ENCODE measurements around the gene DAGLA.
"Not testable (repeated sequence)": the region's sequence is repeated elsewhere in the genome, so short reads cannot be mapped to it uniquely, and the experiment has no call there.

DAGLA gene

GRCh38 chr11:61679893-61680621 lies at the start of gene DAGLA:
Gene DAGLA, plus strand, starts transcription at chr11:61680391. Its CDS starts 39,765 bp downstream, at chr11:61720156.
- DNase-seq (ENCODE audit: low read depth), result no peak

DNA sequence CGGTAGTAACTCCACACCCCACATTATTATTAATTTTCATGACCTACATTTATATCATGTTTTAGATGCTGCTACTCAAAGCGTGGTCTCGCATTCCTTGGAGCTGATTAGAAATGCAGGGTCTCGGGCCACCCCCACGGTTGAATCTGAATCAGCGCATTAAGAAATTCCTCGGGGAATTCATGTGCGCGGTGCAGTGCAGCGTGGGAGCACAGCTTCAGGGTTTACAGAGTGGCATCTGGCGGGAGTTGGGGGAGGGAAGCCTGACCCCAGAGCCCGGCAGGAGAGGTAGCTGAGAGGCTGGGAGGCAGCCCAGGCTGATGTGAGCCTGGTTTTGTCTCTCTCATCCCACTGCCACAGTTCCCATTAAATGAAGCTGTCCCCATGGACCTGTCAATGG lies 48.1 kb upstream of the DAGLA start:
- DNase-seq (ENCODE audit: low read depth), result no peak

GRCh38 chr11:61635304-61635703 lies 44.9 kb upstream of the DAGLA start:
- DNase-seq (ENCODE audit: low read depth), result no peak

DNA sequence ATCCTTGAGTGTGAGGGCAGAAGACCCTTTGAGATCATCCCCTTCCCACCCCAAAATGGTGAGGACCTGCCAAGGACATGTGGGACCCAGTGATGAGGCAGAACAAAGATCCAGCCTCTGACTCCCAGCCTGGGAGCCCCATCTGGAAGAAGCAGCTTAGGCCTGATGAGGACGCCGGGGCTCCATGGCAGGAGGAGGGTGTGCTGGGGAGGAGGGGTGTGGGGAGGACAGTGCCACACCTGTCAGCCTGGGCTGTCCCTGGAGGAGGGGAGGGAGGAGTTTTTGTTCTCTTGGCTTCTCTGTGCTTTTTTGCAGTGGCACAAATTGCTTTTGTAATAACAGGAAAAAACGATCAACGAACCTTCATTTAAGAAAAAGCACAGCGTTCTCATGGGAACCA lies 44.4 kb upstream of the DAGLA start:
- no peak for DNase-seq (ENCODE audit: low read depth)

DNA sequence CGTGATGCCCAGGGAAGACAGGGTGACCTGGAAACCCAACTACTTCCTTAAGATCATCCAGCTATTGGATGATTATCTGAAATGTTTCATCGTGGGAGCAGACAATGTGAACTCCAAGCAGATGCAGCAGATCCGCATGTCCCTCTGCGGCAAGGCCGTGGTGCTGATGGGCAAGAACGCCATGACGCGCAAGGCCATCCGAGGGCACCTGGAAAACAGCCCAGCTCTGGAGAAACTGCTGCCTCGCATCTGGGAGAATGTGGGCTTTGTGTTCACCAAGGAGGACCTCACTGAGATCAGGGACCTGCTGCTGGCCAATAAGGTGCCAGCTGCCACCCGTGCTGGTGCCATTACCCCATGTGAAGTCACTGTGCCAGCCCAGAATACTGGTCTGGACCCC lies 43.5 kb upstream of the DAGLA start:
- no peak for DNase-seq (ENCODE audit: low read depth)

DNA sequence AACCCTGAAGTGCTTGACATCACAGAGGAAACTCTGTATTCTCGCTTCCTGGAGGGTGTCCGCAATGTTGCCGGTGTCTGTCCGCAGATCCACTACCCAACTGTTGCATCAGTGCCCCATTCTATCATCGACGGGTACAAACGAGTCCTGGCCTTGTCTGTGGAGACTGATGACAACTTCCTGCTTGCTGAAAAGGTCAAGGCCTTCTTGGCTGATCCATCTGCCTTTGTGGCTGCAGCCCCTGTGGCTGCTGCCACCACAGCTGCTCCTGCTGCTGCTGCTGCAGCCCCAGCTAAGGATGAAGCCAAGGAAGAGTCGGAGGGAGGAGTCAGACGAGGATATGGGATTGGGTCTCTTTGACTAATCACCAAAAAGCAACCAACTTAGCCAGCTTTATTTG lies 42.9 kb upstream of the DAGLA start:
- DNase-seq (ENCODE audit: low read depth), result no peak

DNA sequence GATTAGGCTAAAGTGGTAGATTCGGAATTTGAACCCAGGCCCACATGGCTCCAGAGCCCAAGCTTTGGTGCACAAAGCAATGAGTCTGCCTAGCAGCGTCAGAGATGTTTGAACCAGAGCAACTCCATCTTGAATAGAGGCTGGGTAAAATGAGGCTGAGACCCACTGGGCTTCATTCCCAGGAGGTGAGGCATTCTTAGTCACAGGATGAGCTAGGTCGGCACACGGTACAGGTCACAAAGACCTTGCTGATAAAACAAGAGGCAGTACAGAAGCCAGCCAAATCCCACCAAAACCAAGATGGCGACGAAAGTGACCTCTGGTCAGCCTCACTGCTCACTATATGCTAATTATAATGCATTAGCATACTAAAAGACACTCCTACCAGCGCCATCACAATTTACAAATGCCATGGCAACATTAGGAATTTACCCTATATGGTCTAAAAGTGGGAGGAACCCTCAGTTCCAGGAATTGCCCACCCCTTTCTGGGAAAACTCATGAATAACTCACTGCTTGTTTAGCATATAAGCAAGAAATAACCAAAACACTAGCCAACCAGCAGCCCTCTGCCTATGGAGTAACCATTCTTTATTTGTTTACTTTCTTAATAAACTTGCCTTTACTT lies 40.3 kb upstream of the DAGLA start:
- no peak for DNase-seq (ENCODE audit: low read depth)

DNA sequence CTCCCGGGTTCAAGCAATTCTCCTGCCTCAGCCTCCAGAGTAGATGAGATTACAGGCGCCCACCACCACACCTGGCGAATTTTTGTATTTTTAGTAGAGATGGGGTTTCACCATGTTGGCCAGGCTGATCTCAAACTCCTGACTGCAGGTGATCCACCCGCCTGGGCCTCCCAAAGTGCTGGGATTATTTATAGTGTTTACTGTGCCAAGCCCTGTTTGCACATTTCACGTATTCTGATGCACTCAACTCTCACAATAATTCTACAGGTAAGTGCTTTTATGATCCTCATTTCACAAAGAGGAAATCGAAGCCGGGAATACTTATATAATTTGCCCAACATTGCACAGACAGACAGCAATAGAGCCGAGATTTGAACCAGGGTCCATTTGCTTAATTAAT lies 38.0 kb upstream of the DAGLA start:
- no peak for DNase-seq (ENCODE audit: low read depth)

GRCh38 chr11:61645179-61645868 lies 34.9 kb upstream of the DAGLA start:
- no peak for DNase-seq (ENCODE audit: low read depth)

DNA sequence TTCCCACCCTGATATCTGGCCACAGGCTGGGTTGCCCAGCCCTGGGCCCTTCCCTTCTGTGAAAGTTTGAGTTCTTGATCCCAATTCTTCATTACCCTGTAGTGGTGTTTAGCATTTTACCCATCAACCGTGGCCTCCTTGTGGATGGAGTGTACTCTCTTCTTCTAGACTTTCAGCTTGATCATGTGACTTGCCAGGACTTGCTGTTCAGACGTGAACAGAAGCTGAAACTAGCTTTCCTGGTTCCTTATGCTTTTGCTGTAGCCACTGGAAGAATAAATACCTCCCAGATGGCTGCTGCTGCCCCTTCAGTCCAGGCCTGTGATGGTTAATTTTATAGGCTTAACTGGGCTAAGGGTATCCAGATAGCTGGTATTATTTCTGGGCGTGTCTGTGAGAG lies 32.7 kb upstream of the DAGLA start:
- DNase-seq (ENCODE audit: low read depth), result no peak

DNA sequence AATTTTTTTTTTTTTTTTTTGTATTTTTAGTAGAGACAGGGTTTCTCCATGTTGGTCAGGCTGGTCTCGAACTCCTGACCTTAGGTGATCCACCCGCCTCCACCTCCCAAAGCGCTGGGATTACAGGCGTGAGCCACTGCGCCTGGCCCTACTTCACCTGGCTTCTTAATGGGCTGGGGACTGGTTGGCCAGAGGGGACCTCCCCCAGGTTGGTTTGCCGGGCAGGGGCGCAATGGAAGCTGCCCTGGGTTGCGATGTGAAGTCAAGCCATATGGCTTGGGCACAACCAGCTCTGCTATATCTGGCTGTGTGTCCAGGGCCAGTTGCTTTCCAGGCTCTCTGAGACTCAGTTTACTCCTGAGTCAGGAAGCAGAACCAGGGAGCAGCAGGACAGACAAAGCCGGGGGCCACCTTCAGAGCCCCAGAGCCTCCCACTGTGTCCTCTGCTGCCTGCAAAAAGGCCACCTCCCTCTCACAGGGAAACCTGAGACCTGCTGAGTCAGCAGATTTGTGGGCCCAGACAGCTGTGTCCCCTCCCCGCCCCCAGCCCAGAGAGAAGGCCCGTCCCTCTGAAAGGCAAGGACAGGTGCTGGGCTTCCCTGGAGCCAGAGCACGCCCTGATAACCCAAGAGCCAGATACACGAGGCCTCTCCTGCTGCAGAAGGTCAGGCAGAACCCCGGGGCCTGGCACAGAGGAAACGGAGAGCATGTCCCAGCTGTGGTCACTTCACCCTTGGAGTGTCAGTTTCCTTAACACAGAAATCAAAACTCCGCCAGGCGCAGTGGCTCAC lies 29.2 kb upstream of the DAGLA start:
- no peak for DNase-seq (ENCODE audit: low read depth)

DNA sequence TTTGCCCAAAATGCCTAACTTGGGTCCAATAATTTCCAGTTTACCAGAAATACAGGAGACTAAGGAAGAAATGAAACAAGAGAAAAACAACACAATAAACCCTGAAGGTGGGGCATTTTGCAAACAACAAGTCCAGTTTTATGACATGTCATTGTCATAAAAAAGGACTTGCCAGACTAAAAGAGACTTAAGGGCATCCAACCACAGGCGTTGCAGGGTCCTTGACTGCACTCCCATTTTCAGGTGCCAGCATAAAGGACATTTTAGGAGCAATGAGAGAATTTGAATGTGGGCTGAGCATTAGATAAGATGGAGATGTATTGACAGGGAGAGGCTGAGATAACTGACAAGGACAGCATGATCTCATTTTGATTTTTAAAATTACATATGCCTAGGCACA lies 28.1 kb upstream of the DAGLA start:
- no peak for DNase-seq (ENCODE audit: low read depth)

- peak; percentile 73 for DNase-seq (ENCODE audit: low read depth)
Measured at GRCh38 chr11:61654397-61654829, 25.8 kb upstream of the DAGLA start.

DNA sequence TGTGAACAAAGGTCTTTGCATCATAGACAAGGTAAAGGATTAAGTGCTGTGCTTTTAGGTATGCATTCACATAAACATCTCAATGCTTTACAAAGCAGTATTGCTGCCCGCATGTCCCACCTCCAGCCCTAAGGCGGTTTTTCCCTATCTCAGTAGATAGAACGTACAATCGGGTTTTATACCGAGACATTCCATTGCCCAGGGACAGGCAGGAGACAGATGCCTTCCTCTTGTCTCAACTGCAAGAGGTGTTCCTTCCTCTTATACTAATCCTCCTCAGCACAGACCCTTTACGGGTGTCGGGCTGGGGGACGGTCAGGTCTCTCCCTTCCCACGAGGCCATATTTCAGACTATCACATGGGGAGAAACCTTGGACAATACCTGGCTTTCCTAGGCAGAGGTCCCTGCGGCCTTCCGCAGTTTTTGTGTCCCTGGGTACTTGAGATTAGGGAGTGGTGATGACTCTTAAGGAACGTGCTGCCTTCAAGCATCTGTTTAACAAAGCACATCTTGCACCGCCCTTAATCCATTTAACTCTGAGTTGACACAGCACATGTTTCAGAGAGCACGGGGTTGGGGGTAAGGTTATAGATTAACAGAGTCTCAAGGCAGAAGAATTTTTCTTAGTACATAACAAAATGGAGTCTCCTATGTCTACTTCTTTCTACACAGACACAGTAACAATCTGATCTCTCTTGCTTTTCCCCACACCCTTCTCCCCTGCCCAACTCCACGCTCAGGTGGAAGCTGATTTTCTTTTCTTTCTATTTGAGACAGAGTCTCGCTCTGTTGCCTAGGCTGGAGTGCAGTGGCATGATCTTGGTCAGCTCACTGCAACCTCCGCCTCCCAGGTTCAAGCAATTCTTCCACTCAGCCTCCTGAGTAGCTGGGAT lies 24.7 kb upstream of the DAGLA start:
- not testable (repeated sequence) for DNase-seq (ENCODE audit: low read depth)

GRCh38 chr11:61656347-61657077 lies 23.7 kb upstream of the DAGLA start:
- DNase-seq (ENCODE audit: low read depth), result no peak

DNA sequence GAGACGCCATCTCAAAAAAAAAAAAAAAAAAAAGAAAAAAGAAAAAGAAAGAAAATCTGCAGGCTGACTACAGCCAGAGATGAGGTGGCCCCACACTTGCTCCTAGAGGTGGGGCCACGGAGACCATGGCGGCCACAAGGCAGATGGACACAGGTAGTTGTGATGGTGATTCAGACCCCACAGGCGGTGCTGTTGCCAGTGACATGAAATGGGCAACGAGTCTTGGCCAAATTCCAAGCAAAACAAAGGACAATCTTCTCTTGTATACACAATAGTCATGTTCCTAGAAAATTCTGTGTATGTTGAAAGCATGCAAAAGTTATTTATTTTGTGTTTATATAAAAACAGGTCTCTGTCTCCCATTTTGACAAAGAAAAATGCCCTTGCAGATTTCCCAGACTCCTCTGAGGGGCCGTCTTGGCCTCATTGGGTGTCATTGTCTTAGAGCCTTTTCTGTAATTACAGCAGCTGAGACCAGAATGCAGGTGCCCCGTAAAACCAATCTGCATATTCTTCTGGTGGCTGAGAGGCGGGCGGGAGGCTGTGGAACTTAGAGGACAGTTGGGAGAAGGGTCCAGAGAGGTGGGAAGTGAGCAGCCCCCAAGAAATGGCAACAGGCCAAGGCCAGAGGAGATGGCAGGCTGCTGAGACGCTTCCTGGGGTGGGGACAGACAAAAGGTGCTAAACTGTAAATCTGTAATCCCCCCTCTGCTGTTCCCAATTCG lies 22.5 kb upstream of the DAGLA start:
- DNase-seq (ENCODE audit: low read depth), result no peak

DNA sequence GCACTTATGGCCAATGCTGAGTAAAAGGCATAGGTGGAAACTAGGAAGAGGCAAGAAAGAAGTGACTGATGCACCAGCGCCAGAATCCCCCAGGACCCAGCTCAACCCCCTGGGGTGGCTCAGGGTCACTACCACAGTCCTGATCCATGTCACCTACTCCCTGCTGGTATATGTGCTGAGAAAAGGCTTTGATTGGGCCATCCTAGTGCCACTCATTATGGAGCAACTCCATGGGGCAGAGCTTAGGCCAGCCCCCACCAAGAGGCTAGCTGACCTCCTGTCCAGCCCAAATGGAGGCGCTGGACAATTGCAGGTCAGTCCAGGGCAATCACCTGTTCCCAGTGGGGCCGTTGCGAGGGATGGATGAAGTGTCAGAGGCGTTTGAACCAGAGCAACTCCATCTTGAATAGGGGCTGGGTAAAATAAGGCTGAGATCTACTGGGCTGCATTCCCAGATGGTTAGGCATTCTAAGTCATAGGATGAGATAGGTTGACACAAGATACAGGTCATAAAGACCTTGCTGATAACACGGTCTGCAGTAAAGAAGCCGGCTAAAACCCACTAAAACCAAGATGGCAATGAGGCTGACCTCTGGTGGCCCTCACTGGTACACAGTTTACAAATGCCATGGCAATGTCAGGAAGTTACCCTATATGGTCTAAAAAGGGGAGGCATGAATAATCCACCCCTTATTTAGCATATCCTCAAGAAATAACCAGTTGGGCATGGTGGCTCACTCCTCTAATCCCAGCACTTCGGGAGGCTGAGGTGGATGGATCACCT lies 20.6 kb upstream of the DAGLA start:
- DNase-seq (ENCODE audit: low read depth), result no peak

GRCh38 chr11:61660997-61661396 lies 19.2 kb upstream of the DAGLA start:
- DNase-seq (ENCODE audit: low read depth), result not testable (repeated sequence)

GRCh38 chr11:61666684-61667297 lies 13.4 kb upstream of the DAGLA start:
- DNase-seq (ENCODE audit: low read depth), result no peak

Data from CMK (cell line).